Endothelial cell of umbilical vein (primary cell): ENCODE measurements around the gene BTNL9. TPM values are rescaled to one million over a fixed set of nuclear protein-coding genes. Genes with fewer than 3 reads are reported as not detected.

ENCODE experiments used
- BruUV-seq: library from RNA; stranded (reverse); fragments of 400-500 nt; replicated peaks from 2 replicates; lab custom pipeline; 2021; lab: Mats Ljungman, UMichigan
- CTCF ChIA-PET: fragments of 300-600, 350-600 bp; sonication (Branson Sonifier 250); formaldehyde crosslinking; loops from one replicate; lab custom pipeline; 2021; ENCODE audit warnings: antibody characterized with exemption, inconsistent platforms; lab: Charles Lee
- POLR2A ChIA-PET: fragments of 300-600, 350-600 bp; sonication (Branson Sonifier 250); formaldehyde crosslinking; loops from one replicate; lab custom pipeline; 2021; ENCODE audit warnings: antibody characterized with exemption, inconsistent platforms; lab: Charles Lee
- DNase-seq: peaks from one replicate; pipeline ENCODE4 v3.0.0-alpha.2; 2011; ENCODE audit warnings: low read depth, low spot score
- FAIRE-seq: peaks from 2 replicates; lab custom pipeline; 2011; peaks lifted over from hg19 to GRCh38; lab: Jason Lieb, UNC
- H2AFZ ChIP-seq: 2 replicates; pipeline ENCODE4 v1.6.0; 2012; ENCODE audit warnings: low read depth, low read length, control low read depth, inconsistent platforms
- H3K27ac ChIP-seq: 2 replicates; pipeline ENCODE4 v1.5.1; 2011; ENCODE audit warnings: low read depth, mild to moderate bottlenecking, control low read depth, low read length, moderate library complexity; ENCODE audit not compliant: insufficient read depth
- H3K27me3 ChIP-seq, 2 experiments: 2 replicates each; pipeline versions ENCODE4 v1.6.0 to v1.6.1; 2011; ENCODE audit warnings: low read length in 2 of 2, mixed read lengths in 1 of 2; ENCODE audit not compliant: control insufficient read depth in 2 of 2, insufficient read depth in 2 of 2
- H3K36me3 ChIP-seq, 2 experiments: 2 replicates in 1 of 2; 3 replicates in 1 of 2; pipeline ENCODE4 v1.5.1; 2011; ENCODE audit warnings: low read length in 2 of 2, mild to moderate bottlenecking in 1 of 2, moderate library complexity in 1 of 2; ENCODE audit not compliant: control insufficient read depth in 2 of 2, insufficient read depth in 2 of 2; ENCODE audit errors: extremely low read depth in 1 of 2
- H3K4me1 ChIP-seq: 3 replicates; pipeline ENCODE4 v1.5.1; 2011; ENCODE audit warnings: mild to moderate bottlenecking, low read length; ENCODE audit not compliant: control insufficient read depth, insufficient read depth; ENCODE audit errors: extremely low read depth
- H3K4me2 ChIP-seq: 2 replicates; pipeline ENCODE4 v1.6.1; 2011; ENCODE audit warnings: low read length, control low read depth, mixed read lengths; ENCODE audit not compliant: insufficient read depth
- H3K4me3 ChIP-seq, 3 experiments: fragments of 200-600 bp in 1 of 3; sonication (generic), shearing (Covaris generic) in 1 of 3; replicated peaks in 1 of 3; 2 replicates each; pipeline ENCODE4 v1.5.1; 2011 to 2016; ENCODE audit warnings: control low read depth in 3 of 3, low read length in 3 of 3, mild to moderate bottlenecking in 2 of 3, inconsistent platforms in 1 of 3, low read depth in 1 of 3, moderate library complexity in 1 of 3; ENCODE audit not compliant: insufficient read depth in 1 of 3
- H3K79me2 ChIP-seq: 2 replicates; pipeline ENCODE4 v1.6.0; 2012; ENCODE audit warnings: low read length, inconsistent platforms; ENCODE audit not compliant: control insufficient read depth, insufficient read depth
- H3K9ac ChIP-seq: replicated peaks from 2 replicates; pipeline ENCODE3; 2011; ENCODE audit warnings: low read length, control low read depth; ENCODE audit not compliant: insufficient read depth; ENCODE audit errors: extremely low read depth
- H3K9me1 ChIP-seq: replicated peaks from 3 replicates; pipeline ENCODE4 v1.6.0; 2011; ENCODE audit warnings: mild to moderate bottlenecking, low read length; ENCODE audit not compliant: control insufficient read depth, insufficient read depth; ENCODE audit errors: extremely low read depth
- H3K9me3 ChIP-seq: replicated peaks from 2 replicates; pipeline ENCODE4 v1.5.1; 2012; ENCODE audit warnings: low read length, inconsistent platforms; ENCODE audit not compliant: control insufficient read depth, insufficient read depth
- H4K20me1 ChIP-seq: replicated peaks from 2 replicates; pipeline ENCODE3; 2011; ENCODE audit warnings: mild to moderate bottlenecking, low read length; ENCODE audit not compliant: control insufficient read depth, insufficient read depth; ENCODE audit errors: extremely low read depth
- EZH2 ChIP-seq: IDR thresholded peaks from 2 replicates; pipeline ENCODE4 v1.6.1; 2012; ENCODE audit warnings: borderline replicate concordance, low read depth, mild to moderate bottlenecking, moderate library complexity, low read length, inconsistent platforms; ENCODE audit not compliant: severe bottlenecking
- FOS ChIP-seq: IDR thresholded peaks from 2 replicates; pipeline ENCODE4 v1.6.1; 2011; ENCODE audit warnings: mild to moderate bottlenecking, low read length, moderate library complexity, borderline replicate concordance; ENCODE audit not compliant: insufficient read depth
- POLR2A ChIP-seq: IDR thresholded peaks from 2 replicates; pipeline ENCODE4 v1.6.1; 2012; ENCODE audit warnings: low read depth, mild to moderate bottlenecking, control low read depth, low read length
- POLR2AphosphoS5 ChIP-seq: IDR thresholded peaks from 2 replicates; pipeline ENCODE4 v1.6.1; 2012; ENCODE audit warnings: low read depth, mild to moderate bottlenecking, control low read depth, low read length, moderate library complexity; ENCODE audit not compliant: insufficient read depth
- dilution Hi-C: fragments of 300-500 bp; cut with MboI; formaldehyde crosslinking; loops from one replicate; pipeline ENCODE4 v1.15.0; 2019; ENCODE audit warnings: low sequenced_read_pairs; ENCODE audit not compliant: extremely low pct_ligation_motif_present
- intact Hi-C: fragments of 100-400 bp; cut with micrococcal nuclease; formaldehyde crosslinking; loops from one replicate; pipeline ENCODE4 v1.10.0; 2022
- polyA plus RNA-seq, 4 experiments: library from polyadenylated mRNA; depleted of rRNA in 3 of 4; stranded (reverse) in 3 of 4; unstranded in 1 of 4; fragments of >200 nt; gene quantifications; 2 replicates each; pipeline versions ENCODE4 v1.2.1 to v1.2.3, GENCODE V29; 2011 to 2012; ENCODE audit warnings: missing spikeins in 1 of 4
- total RNA-seq: library from RNA; stranded (reverse); gene quantifications from 2 replicates; pipeline ENCODE4 v1.2.3, GENCODE V29; 2021
- TF ChIP-seq, protein P1 (sequence below): IDR thresholded peaks from 2 replicates; pipeline ENCODE4 v1.6.1; 2011; ENCODE audit not compliant: insufficient read depth, insufficient read length

Gene BTNL9
- total and polyA plus RNA-seq, 2 donors (not counting 3 experiments of a cell fraction or from before 2014, with no cell fraction given) = 0.13 to 0.33 TPM

DNA sequence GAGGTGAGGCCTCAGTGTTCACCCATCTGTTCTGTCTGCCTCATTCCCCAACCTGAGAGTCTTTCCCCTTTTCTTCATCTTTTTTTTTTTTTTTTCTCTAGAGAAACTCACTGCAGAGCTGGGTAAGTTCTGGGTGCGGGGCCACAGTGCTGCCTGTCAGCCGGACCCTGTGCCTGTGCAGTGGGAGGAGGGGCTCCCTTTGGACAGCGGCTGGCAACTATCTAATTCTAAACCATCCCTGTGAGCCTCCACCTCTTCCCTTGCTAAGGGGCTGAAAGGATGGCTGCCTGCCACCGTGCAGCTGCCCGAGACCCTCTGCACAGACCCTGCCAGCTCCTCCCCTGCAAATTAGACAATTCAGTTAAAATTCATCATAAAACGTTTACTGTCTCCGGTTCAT is 14.1 kb downstream of the BTNL9 start:
- no peaks in the 10 kb centered on the region for H3K9me3 ChIP-seq
- POLR2A ChIA-PET = no interaction called here
- BruUV-seq = no TSS peak
- H4K20me1 ChIP-seq = no peaks in the 10 kb centered on the region
- no peak overlapping the region for H3K27ac ChIP-seq
- DNase-seq (no peak), FAIRE-seq (no peak)
- CTCF ChIA-PET = interaction anchor here (1.5 kb wide), 1 partner anchor 11 kb away, joined by 4 read pairs; no protein-coding TSS in a partner anchor
- TF ChIP-seq POLR2A (no peak), EZH2 (no peak)
- TF ChIP-seq, protein P1, sequence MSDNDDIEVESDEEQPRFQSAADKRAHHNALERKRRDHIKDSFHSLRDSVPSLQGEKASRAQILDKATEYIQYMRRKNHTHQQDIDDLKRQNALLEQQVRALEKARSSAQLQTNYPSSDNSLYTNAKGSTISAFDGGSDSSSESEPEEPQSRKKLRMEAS = no peak
- H3K27me3 ChIP-seq = peaks cover 32 to 47% of the 10 kb centered on the region in 2 experiments
- H2AFZ ChIP-seq = no peak overlapping the region
- H3K79me2 ChIP-seq = no peaks in the 10 kb centered on the region
- intact Hi-C loops (loop anchor here (5.0 kb wide), 1 partner anchor 267 kb away; no protein-coding TSS in a partner anchor), dilution Hi-C loops (no loop called here)
- H3K4me3 ChIP-seq = no peak overlapping the region
- no peak overlapping the region for H3K9ac ChIP-seq
- H3K36me3 ChIP-seq = no peaks in the 10 kb centered on the region
- H3K4me1 ChIP-seq = peaks cover 3% of the 10 kb centered on the region
- H3K9me1 ChIP-seq = no peaks in the 10 kb centered on the region
- peak overlapping the region; percentile 42 for H3K4me2 ChIP-seq

DNA sequence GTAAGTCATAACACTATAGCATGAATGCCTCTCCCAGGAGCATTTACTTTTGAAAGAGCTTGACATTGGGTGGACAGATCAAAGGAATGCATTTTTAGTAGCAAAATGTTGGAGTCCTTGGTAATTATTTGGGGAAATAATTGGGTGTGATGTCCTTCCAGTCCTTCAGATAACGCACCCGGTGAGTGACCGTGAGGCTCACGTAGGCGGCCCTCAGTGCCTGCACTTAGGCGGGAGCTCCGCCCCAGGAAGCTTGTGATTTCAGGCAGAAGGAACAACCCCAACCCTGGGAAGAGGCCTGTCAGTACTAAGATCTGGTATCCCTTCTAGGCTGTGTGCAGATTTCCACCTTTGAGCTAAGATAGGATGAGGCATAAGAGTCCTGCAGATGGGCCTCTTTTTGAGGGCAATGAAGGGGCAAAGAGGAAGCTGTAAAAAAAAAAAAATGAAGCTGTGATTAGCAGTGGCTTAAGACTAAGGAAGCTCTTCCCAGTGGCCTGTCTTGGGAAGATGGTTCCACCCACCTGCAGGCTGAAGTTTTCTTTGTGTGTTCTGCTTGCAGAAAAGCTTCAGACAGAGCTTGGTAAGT is 14.9 kb downstream of the BTNL9 start:
- no peak for FAIRE-seq
- CTCF ChIA-PET = interaction anchor here (0.8 to 1.1 kb wide), 2 partner anchors 9 to 270 kb away, joined by 3 read pairs; no protein-coding TSS in a partner anchor
- no peak overlapping the region for H3K27ac ChIP-seq

More for the DNA sequence above, 14.9 kb downstream of the BTNL9 start:
- Histone ChIP-seq H4K20me1 (no peaks in the 10 kb centered on the region), H3K4me1 (peaks cover 3% of the 10 kb centered on the region), H3K4me3 (no peak overlapping the region), H3K79me2 (no peaks in the 10 kb centered on the region), H3K27me3 (peaks cover 36 to 56% of the 10 kb centered on the region in 2 experiments), H3K36me3 (no peaks in the 10 kb centered on the region), H3K4me2 (no peak overlapping the region), H3K9me1 (no peaks in the 10 kb centered on the region), H3K9me3 (no peaks in the 10 kb centered on the region), H3K9ac (no peak overlapping the region), H2AFZ (no peak overlapping the region)
- TF ChIP-seq POLR2A = no peak
- TF ChIP-seq FOS = no peak
- no peak for TF ChIP-seq EZH2
- TF ChIP-seq POLR2AphosphoS5 = no peak
- DNase-seq = no peak
- POLR2A ChIA-PET = no interaction called here
- dilution Hi-C loops = no loop called here
- BruUV-seq = no TSS peak
- intact Hi-C loops = loop anchor here (5.0 kb wide), 1 partner anchor 268 kb away; no protein-coding TSS in a partner anchor
